GM23338 (cell line): ENCODE measurements around the gene MELTF. TPM values are rescaled to one million over a fixed set of nuclear protein-coding genes. Genes with fewer than 3 reads are reported as not detected.

Source experiments
- CREB1 ChIP-seq: fragments of 250-450 bp; sonication (Bioruptor Pico); IDR thresholded peaks from 2 replicates; pipeline ENCODE4 v1.5.0; 2020; ENCODE audit warnings: low read depth, mild to moderate bottlenecking, moderate library complexity
- CTCF ChIP-seq, 2 experiments: fragments of 200-600 bp in 1 of 2; sonication (generic) in 1 of 2; conservative IDR thresholded peaks; 2 replicates each; pipeline versions ENCODE4 v1.5.1 to v1.6.1; 2016 to 2017; ENCODE audit warnings: antibody characterized with exemption in 2 of 2, low read depth in 2 of 2, mild to moderate bottlenecking in 2 of 2, moderate library complexity in 1 of 2
- ETS1 ChIP-seq: IDR thresholded peaks from 2 replicates; pipeline ENCODE4 v1.6.1; 2016; ENCODE audit warnings: antibody characterized with exemption
- EZH2phosphoT487 ChIP-seq: fragments of 200-600 bp; sonication (generic); IDR thresholded peaks from one replicate; pipeline ENCODE4 v1.8.1; 2018; ENCODE audit warnings: antibody characterized with exemption; ENCODE audit not compliant: unreplicated experiment
- JUNB ChIP-seq: IDR thresholded peaks from one replicate; pipeline ENCODE4 v1.6.1; 2016; ENCODE audit warnings: antibody characterized with exemption; ENCODE audit not compliant: unreplicated experiment
- POLR2AphosphoS5 ChIP-seq: IDR thresholded peaks from 2 replicates; pipeline ENCODE4 v1.6.1; 2016; ENCODE audit warnings: antibody characterized with exemption, low read depth
- REST ChIP-seq: IDR thresholded peaks from one replicate; pipeline ENCODE4 v1.6.1; 2018; ENCODE audit warnings: antibody characterized with exemption; ENCODE audit not compliant: unreplicated experiment
- ZNF114 ChIP-seq: fragments of 250-450 bp; sonication (Bioruptor Pico); IDR thresholded peaks from 2 replicates; pipeline ENCODE4 v1.5.0; 2020; ENCODE audit warnings: mild to moderate bottlenecking, moderate library complexity
- ZNF462 ChIP-seq: fragments of 250-450 bp; sonication (Bioruptor Pico); IDR thresholded peaks from 2 replicates; pipeline ENCODE4 v1.5.0; 2020; ENCODE audit warnings: mild to moderate bottlenecking, moderate library complexity
- polyA plus RNA-seq: library from polyadenylated mRNA; unstranded; fragments of >200 nt; fragmentation: Nextera tagmentation; extraction: Ambion mirVana; gene quantifications from 2 replicates; pipeline ENCODE4 v1.2.1, GENCODE V29; 2016
- total RNA-seq: library from RNA; depleted of rRNA; stranded (reverse); fragments of >200 nt; shearing (Covaris generic); gene quantifications from 2 replicates; pipeline ENCODE4 v1.2.3, GENCODE V29; 2014

Gene MELTF
- total and polyA plus RNA-seq, 2 experiments from 2014 or later, result 1.4 to 5.2 TPM

GRCh38 chr3:196989721-196990262, 39.8 kb downstream of the MELTF start (continued):
- TF ChIP-seq ZNF462 (CRISPR knock-in tag) (no peak), EZH2phosphoT487 (no peak), ZNF114 (no peak), CTCF (conservative IDR thresholded peaks at IDR 0.05; ENCODE audit: low read depth in 2 of 2) (no peak), CREB1 (CRISPR knock-in tag) (no peak), JUNB (no peak), ETS1 (no peak), REST (no peak), POLR2AphosphoS5 (no peak)
